Activated B cell treated with CpG ODN at 0.5 μM for 24 hours (primary cell): ENCODE results near the gene ZBTB45. TPM values are rescaled to one million over a fixed set of nuclear protein-coding genes. Genes with fewer than 3 reads are reported as not detected.
"Not testable (repeated sequence)": the region's sequence is repeated elsewhere in the genome, so short reads cannot be mapped to it uniquely, and the experiment has no call there.

ENCODE experiments used
- ATAC-seq: fragments of 200-7000 bp; cut with Tn5 transposase; one replicate; pipeline ENCODE4 v1.10.0; 2021; ENCODE audit warnings: low read depth, mild to moderate bottlenecking, moderate library complexity
- CTCF ChIA-PET: fragments of 350-600 bp; sonication (Branson Sonifier 250); formaldehyde crosslinking; loops from one replicate; lab custom pipeline; 2021; ENCODE audit warnings: antibody characterized with exemption; lab: Charles Lee
- POLR2A ChIA-PET: fragments of 350-600 bp; sonication (Branson Sonifier 250); formaldehyde crosslinking; loops from one replicate; lab custom pipeline; 2021; ENCODE audit warnings: antibody characterized with exemption; lab: Charles Lee
- DNase-seq: peaks from one replicate; pipeline ENCODE4 v3.0.0; 2022
- H3K27ac Mint-ChIP-seq: one replicate; pipeline ENCODE4 v1.8.0; 2020; ENCODE audit warnings: mixed read lengths
- H3K27me3 Mint-ChIP-seq: one replicate; pipeline ENCODE4 v1.8.0; 2021; ENCODE audit warnings: mixed read lengths
- H3K36me3 Mint-ChIP-seq: one replicate; pipeline ENCODE4 v1.8.0; 2021; ENCODE audit warnings: low read depth, mixed read lengths
- H3K4me1 Mint-ChIP-seq: one replicate; pipeline ENCODE4 v1.8.0; 2021; ENCODE audit warnings: mixed read lengths
- H3K4me3 Mint-ChIP-seq: one replicate; pipeline ENCODE4 v1.8.0; 2020; ENCODE audit warnings: mild to moderate bottlenecking, mixed read lengths
- H3K9me3 Mint-ChIP-seq: one replicate; pipeline ENCODE4 v1.8.0; 2020; ENCODE audit warnings: mixed read lengths
- intact Hi-C: fragments of 100-400 bp; cut with micrococcal nuclease; formaldehyde crosslinking; loops from one replicate; pipeline ENCODE4 v1.15.1; 2024
- total RNA-seq: library from RNA; stranded (reverse); gene quantifications from 2 replicates; pipeline ENCODE4 v1.2.3, GENCODE V29; 2022
- TF ChIP-seq, protein P1 (sequence below): fragments of 200-600 bp; IDR thresholded peaks from one replicate; pipeline ENCODE4 v1.8.0; 2022; ENCODE audit warnings: antibody characterized with exemption, mild to moderate bottlenecking

Gene ZBTB45
- total RNA-seq, 1 donor from 2014 or later: 20.2 TPM

GRCh38 chr19:58513213-58513693 is 6.4 kb downstream of the ZBTB45 start:
- ChIA-PET POLR2A (interaction anchor here (0.5 to 1.3 kb wide), 10 partner anchors 14 to 71 kb away, joined by 3 to 7 read pairs (median 5); partner anchors contain the start of genes TRIM28 and UBE2M), CTCF (interaction anchor here (1.0 to 1.2 kb wide), 4 partner anchors 13 to 68 kb away, joined by 3 to 14 read pairs (median 8); no protein-coding TSS in a partner anchor)
- DNase-seq: no peak
- ATAC-seq: no peak
- H3K36me3 Mint-ChIP-seq: peaks cover 18% of the 10 kb centered on the region
- H3K4me1 Mint-ChIP-seq: peaks cover 25% of the 10 kb centered on the region
- H3K9me3 Mint-ChIP-seq: no peaks in the 10 kb centered on the region
- no peak overlapping the region for H3K4me3 Mint-ChIP-seq
- TF ChIP-seq, protein P1, sequence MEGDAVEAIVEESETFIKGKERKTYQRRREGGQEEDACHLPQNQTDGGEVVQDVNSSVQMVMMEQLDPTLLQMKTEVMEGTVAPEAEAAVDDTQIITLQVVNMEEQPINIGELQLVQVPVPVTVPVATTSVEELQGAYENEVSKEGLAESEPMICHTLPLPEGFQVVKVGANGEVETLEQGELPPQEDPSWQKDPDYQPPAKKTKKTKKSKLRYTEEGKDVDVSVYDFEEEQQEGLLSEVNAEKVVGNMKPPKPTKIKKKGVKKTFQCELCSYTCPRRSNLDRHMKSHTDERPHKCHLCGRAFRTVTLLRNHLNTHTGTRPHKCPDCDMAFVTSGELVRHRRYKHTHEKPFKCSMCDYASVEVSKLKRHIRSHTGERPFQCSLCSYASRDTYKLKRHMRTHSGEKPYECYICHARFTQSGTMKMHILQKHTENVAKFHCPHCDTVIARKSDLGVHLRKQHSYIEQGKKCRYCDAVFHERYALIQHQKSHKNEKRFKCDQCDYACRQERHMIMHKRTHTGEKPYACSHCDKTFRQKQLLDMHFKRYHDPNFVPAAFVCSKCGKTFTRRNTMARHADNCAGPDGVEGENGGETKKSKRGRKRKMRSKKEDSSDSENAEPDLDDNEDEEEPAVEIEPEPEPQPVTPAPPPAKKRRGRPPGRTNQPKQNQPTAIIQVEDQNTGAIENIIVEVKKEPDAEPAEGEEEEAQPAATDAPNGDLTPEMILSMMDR: no peak
- no peak overlapping the region for H3K27ac Mint-ChIP-seq
- intact Hi-C loops: no loop called here
- H3K27me3 Mint-ChIP-seq: no peaks in the 10 kb centered on the region

DNA sequence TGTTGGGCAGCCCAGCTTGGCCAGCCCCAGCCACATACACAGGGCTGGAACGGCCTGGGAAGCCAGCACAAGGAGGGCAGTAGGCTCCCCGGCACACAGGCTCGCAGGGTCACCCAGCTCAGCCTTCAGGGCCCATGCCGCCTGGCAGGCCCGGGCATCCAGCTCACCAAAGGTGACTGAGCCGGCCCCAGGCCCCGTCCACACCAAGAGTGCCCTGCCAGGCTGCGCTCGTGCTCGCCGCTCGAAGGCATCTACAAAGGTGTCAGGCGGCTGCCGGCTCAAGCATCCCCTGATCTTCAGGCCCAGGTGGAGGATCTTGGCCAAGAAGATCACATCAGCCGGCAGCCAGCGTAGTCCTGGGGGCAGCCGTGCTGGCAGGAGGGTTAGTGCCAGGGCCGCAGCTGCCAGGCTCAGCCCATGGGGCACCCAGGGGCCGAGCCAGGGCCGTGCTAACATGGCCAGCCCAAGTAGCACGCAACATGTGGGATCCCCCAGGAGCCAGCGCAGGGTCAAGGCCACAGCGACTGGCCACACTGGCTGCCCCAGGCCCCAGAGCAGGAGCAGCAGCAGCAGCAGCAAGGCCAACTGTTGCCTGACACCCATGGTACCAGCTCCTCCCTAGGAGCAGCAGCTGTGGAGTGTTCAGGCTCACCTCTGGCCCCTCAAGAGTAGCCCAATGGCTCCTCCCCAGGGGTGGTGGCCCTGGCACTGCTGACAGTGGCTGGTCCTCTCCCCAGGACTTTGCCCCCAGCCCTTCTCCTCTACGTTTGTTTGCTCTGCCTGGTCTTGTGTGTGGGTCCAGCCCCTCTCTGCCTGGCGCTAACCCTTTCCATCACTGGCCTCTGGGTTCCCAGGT is 8.0 kb downstream of the ZBTB45 start, which contains the start of gene SLC27A5:
SLC27A5 (minus strand) TSS at position 640 of the 856 bp plus-strand sequence; CDS start at position 603, 37 bp downstream.
- no peak within 1 kb of the TSS for H3K4me3 Mint-ChIP-seq
- CTCF ChIA-PET: interaction anchor here (1.2 to 1.3 kb wide), 2 partner anchors 9 to 69 kb away, joined by 3 read pairs; partner anchors contain the start of gene ZBTB45
- POLR2A ChIA-PET: no interaction called here
- intact Hi-C loops: no loop called here
- peaks cover 19% of the 10 kb centered on the region for H3K4me1 Mint-ChIP-seq
- no peak for DNase-seq
- TF ChIP-seq, protein P1: no peak
- no peak within 1 kb of the TSS for H3K27ac Mint-ChIP-seq
- no peak for ATAC-seq
- peaks cover 15% of the 10 kb centered on the region for H3K36me3 Mint-ChIP-seq
- H3K27me3 Mint-ChIP-seq: no peaks in the 10 kb centered on the region
- peaks cover 8% of the 10 kb centered on the region for H3K9me3 Mint-ChIP-seq

- Mint-ChIP-seq H3K9me3 (peaks cover 8% of the 10 kb centered on the region), H3K27ac (no peak overlapping the region), H3K36me3 (peaks cover 5% of the 10 kb centered on the region), H3K27me3 (no peaks in the 10 kb centered on the region), H3K4me3 (no peak overlapping the region), H3K4me1 (peaks cover 12% of the 10 kb centered on the region)
- DNase-seq (no peak), ATAC-seq (no peak)
- TF ChIP-seq, protein P1: no peak
- ChIA-PET CTCF (interaction anchor here (1.2 to 1.3 kb wide), 2 partner anchors 10 to 71 kb away, joined by 3 read pairs; partner anchors contain the start of gene ZBTB45), POLR2A (no interaction called here)
- intact Hi-C loops: no loop called here
Observed at GRCh38 chr19:58510084-58510862, 9.3 kb downstream of the ZBTB45 start.

DNA sequence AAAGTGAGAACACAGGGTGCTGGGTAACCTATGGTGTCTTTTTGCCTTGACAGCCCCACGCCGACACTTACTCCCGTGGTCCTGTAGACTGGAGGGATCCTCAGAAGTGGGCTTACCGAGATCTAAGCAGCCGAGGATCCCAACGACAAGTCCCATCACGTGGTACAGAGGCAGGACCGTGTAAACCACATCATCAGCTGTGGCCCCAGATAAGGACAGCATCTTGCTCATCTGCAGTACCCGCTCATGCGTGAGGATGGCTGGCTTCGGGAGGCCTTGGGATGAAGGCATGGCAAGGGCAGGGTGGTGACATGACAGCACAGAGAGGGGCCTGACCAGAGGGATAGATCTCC is 9.9 kb downstream of the ZBTB45 start:
- H3K27ac Mint-ChIP-seq: no peak overlapping the region
- DNase-seq (no peak), ATAC-seq (no peak)
- peaks cover 8% of the 10 kb centered on the region for H3K9me3 Mint-ChIP-seq
- TF ChIP-seq, protein P1: no peak
- CTCF ChIA-PET: no interaction called here
- H3K4me3 Mint-ChIP-seq: no peak overlapping the region
- POLR2A ChIA-PET: interaction anchor here (1.2 kb wide), 1 partner anchor 10 kb away, joined by 3 read pairs; no protein-coding TSS in a partner anchor
- H3K27me3 Mint-ChIP-seq: no peaks in the 10 kb centered on the region
- H3K4me1 Mint-ChIP-seq: peaks cover 10% of the 10 kb centered on the region
- H3K36me3 Mint-ChIP-seq: peaks cover 5% of the 10 kb centered on the region
- intact Hi-C loops: no loop called here

- H3K27ac Mint-ChIP-seq, CTCF ChIA-PET, H3K4me3 Mint-ChIP-seq, intact Hi-C loops, H3K9me3 Mint-ChIP-seq, H3K4me1 Mint-ChIP-seq, H3K27me3 Mint-ChIP-seq, H3K36me3 Mint-ChIP-seq, DNase-seq, ATAC-seq: not testable (repeated sequence)
- POLR2A ChIA-PET: interaction anchor here (0.9 kb wide), 1 partner anchor 9 kb away, joined by 3 read pairs; no protein-coding TSS in a partner anchor
Observed at GRCh38 chr19:58507602-58508223, 11.9 kb downstream of the ZBTB45 start.
